HG02885 (cell line): ENCODE measurements around the gene TMEM179.
"Not testable (repeated sequence)": the region's sequence is repeated elsewhere in the genome, so short reads cannot be mapped to it uniquely, and the experiment has no call there.

Source experiments
- ATAC-seq: cut with Tn5 transposase; IDR thresholded peaks from one replicate; pipeline ENCODE4 v1.9.1; 2021; ENCODE audit warnings: mild to moderate bottlenecking; ENCODE audit not compliant: unreplicated experiment, poor library complexity

Gene TMEM179

DNA sequence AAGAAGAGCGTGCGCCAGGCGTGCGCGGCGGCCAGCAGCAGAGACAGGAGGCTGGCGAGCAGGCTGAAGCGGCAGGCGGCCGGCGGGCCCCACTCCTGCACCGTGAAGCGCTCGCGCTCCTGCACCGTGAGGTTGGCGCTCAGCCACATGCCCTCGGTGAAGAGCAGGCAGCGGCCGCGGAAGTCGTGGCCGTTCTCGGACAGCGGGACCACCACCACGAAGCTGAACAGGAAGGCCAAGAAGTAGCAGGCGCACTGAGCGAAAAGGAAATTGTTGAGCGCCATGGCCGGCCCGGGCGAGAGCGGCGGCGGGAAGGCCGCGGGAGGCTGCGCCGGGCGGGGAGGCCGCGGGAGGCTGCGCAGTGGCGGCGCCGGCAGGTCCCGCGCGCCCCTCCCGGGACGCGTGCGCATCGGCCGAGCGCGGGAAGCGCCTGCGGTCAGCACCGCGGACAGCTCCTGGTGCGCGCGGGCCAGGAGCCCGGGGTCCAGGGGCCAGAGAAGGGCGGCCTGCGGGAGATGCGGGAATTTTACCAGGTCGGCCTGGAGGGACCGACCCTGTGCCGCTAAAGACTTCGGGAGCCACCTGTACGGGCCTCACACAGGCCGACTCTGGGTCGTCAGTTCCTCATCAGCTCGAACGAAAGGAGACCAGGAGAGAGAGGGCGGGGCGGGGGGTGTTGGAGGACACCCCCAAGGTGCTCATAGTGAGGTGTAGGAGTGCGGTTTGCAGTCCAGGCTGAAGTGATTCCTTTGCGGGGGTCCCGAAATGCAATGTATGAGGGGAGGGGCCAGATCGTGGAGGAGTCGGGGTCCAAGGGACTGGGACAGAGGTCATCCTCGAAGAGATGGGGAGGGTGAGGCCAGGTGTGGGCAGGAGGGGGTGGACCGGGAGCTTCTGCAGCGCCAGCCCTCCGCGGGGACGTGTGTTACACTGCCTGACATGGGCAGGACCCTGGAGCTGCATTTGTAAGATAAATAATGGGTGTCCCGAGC is at the start of gene TMEM179:
TSS of gene TMEM179 (minus strand) at position 315 of the 992 bp plus-strand sequence. CDS start at position 284, 31 bp downstream.
- ATAC-seq, result no peak

GRCh38 chr14:104654119-104654518 is 49.5 kb upstream of the TMEM179 start:
- no peak for ATAC-seq

- not testable (repeated sequence) for ATAC-seq
These were observed 48.8 kb upstream of the TMEM179 start for GRCh38 chr14:104653130-104653920.

GRCh38 chr14:104652386-104652785 is 47.8 kb upstream of the TMEM179 start:
- ATAC-seq, result no peak

GRCh38 chr14:104651876-104652260 is 47.3 kb upstream of the TMEM179 start:
- ATAC-seq, result no peak

- ATAC-seq, result no peak
These were observed 46.7 kb upstream of the TMEM179 start for GRCh38 chr14:104650981-104651875.

DNA sequence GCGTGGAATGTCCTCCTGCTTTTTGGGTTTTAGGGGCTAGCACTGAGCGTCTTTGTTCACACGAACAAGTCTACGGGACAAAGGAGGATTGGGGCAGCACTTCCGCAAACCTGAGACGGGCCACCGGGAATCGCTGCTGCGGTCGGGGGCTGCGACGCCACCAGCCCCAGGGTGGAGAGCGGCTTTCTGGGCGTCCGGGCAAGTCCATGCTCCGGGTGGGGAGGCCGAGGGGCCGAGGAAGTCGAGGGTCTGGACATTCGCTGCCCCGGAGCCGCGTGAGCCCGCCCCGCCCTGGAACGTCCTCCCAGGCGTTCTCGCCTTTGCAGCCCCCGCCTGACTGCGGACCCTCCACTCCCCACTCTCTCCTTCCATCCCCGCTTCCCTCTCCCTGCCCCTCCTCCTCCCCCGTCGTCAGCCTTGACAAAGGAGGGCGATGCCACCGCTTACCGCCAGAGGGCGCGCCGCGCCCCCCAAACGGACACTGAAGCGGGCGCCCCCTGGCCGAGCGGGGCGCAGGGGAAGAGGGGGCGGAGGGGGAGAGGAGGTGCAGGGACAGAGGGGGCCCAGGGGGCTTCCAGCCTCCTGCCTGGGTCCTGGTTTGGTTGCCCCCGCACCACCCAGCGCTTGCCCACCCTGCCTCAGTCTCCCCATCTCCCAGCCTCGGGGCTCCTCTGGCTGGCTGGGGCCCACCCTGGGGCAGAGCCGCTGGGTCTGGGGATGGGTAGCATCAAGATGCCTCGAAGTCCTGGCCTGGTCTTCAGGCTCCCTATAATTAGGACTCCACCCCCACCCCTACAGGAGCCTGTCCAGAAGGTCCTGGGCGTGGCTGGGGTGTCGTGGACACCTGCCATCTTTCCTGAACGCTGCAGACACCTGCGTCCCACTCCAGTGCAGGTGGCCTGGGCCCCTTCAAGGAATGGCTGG is 45.7 kb upstream of the TMEM179 start:
- peak; percentile 44 for ATAC-seq

DNA sequence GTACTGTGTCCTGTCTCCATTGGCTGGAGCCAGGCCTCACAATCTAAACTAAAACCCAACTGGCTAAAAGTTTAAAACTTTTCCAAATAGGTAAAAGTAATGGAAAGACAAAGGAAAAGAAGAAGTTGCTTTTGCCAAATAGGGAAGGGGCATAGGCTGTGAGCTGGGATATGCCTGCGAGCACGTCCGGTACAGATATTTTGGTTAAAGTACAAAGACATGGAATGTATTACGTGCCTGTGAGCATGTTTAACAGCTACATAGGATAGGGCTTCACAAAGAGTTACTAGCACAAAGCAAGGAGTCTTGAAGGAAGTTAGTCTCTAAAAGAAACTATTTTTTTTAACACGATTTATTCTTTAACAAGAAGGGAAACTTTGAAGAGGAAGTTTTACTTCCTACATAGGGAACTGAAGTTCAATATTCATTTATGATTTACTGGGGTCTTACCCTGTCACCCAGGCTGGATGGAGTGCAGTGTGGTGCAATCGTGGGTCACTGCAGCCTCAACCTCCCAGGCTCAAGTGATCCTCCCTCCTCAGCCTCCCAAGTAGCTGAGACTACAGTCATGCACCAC is 43.0 kb upstream of the TMEM179 start:
- ATAC-seq, result no peak

- no peak for ATAC-seq
These were observed 40.2 kb upstream of the TMEM179 start for GRCh38 chr14:104644656-104645378.

DNA sequence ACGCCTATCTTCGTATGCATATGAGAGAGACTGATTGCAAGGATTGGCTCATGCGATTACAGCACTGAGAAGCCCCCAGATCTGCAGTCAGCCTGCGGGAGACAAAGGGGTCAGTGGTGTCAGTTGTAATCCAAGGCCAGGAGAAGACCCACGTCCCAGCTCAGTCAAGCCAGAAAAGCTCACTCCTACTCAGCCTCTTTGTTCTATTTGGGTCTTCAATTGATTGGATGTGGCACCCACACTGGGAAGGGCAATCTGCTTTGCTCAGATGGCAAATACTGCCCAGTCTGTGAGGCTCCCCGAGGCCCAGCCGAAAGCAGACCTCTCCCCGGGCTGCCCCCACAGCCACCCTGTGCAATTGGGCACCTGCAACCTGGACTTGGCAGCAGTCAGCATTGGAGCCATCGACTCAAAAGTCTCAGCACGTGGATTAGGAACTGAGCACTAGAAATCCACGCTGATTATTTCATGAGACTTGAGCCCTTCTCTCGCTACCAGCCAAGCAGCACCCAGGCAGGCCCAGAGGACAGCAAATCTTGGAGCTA is 39.6 kb upstream of the TMEM179 start:
- ATAC-seq, result no peak

DNA sequence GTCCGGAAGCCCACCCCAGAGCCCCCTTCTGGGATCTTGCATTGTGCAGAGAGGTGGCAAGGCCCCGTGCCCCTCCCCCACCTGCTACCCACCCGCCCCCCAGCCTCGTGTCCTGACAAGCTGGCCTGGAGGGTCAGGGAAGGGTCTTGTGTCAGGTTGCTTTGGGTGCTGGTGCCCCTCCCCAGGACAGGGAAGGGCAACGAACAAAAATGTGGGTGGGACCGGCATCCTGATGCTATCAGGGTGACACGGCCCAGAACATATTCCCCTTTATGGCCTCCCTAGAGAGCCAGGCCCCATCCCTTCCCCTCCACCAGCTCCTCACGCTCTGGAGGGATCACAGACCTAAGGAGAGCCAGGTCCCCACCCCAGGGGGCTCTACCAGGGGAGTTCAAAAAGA is 38.7 kb upstream of the TMEM179 start:
- ATAC-seq, result no peak

DNA sequence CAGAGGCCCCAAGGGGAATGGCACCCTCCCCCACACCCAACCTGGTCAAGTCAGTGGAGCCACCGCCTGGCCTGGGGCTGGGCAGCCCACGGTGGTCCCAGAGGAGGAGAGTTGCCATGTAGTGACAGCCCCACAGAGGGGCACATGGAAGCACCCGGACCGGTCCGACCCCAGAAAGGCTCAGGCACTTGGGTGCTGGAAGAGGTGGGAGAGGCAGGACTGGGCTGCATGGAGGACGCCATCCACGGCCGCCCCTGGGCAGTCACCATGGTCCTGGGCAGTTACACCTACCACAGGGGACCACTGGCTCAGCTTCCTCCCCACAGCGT is 37.9 kb upstream of the TMEM179 start:
- no peak for ATAC-seq

DNA sequence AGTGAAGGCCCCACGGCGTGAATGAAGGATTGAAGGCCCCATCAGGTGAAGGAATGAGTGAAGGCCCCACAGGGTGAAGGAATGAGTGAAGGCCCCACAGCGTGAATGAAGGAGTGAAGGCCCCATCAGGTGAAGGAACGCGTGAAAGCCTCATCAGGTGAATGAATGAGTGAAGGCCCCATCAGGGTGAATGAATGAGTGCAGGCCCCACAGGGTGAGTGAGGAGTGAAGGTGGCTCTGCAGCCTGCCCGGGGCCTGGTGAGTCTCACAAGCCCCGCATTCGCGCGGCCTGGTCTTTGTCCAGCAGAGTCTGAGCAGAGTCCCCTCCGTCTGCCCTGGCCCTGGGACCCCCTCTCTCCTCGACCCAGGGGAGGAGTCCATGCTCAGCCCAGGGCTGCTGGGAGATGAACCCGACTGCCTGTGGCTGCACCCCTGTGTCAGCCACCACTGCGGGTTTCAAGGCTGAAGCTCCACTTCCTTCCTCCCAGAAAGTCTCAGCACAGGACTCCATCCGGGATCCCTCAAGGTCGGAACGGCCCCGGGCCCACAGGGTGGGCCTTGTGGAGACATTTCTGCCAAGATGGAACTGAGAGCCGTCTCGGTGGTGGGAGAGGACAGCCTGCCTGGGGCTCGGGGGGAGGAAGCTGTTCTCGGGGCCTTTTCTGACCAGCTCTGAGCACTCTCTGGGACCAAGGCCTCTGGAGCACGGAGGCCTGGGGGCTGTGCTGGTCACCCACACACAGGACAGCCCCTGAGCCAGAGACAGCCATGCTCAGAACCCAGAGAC is 37.4 kb upstream of the TMEM179 start:
- ATAC-seq, result no peak

GRCh38 chr14:104640681-104641080 is 36.1 kb upstream of the TMEM179 start:
- no peak for ATAC-seq

- ATAC-seq, result no peak
These were observed 35.4 kb upstream of the TMEM179 start for GRCh38 chr14:104639885-104640548.

DNA sequence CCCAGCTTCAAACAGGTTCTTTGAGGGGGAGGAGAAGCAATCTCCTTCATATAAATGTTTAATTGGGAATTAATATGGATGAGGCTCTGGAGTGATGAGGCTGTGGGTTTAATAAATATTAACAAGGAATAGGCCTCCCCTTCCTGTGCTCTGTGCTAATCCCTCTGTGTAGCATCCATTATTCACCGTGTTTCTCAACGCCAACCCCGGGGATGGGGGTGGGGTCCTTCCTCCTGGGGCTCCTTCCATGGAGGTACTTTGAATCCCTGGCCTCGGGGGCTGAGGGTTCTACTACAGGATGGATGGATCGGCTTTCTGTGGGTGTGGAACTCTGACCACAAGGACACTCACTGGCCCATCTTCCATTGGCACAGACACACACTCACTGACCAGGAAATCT is 34.9 kb upstream of the TMEM179 start:
- ATAC-seq, result no peak
